ENCODE data around the gene MYH7.
"Not testable (repeated sequence)": the region's sequence is repeated elsewhere in the genome, so short reads cannot be mapped to it uniquely, and the experiment has no call there.

MYH7 gene

GRCh38 chr14:23401291-23401690 lies 34.2 kb downstream of the MYH7 start:
- Histone ChIP-seq H3K27ac (ENCODE audit: low read depth, low read length) (no peak overlapping the region), H3K36me3 (ENCODE audit: low read length) (no peaks in the 10 kb centered on the region), H2AFZ (ENCODE audit: low read depth, low read length, severe bottlenecking) (no peak overlapping the region), H3K4me3 (ENCODE audit: insufficient read depth, low read length, poor library complexity, severe bottlenecking) (no peak overlapping the region), H4K20me1 (ENCODE audit: low read depth, low read length) (no peaks in the 10 kb centered on the region), H3K4me2 (ENCODE audit: low read depth, low read length, poor library complexity, severe bottlenecking) (no peak overlapping the region), H3K27me3 (ENCODE audit: low read length) (no peaks in the 10 kb centered on the region), H3K79me2 (ENCODE audit: insufficient read depth, low read length) (no peaks in the 10 kb centered on the region), H3K9me2 (replicated peaks; ENCODE audit: insufficient read depth, low read length) (no peaks in the 10 kb centered on the region), H3K9me3 (ENCODE audit: insufficient read depth, low read length) (no peaks in the 10 kb centered on the region), H3F3A (ENCODE audit: insufficient read depth) (no peaks in the 10 kb centered on the region), H3K9ac (ENCODE audit: low read length) (no peak overlapping the region)
- no peak for TF ChIP-seq EZH2phosphoT487 (conservative IDR thresholded peaks at IDR 0.05; ENCODE audit: low read length)

DNA sequence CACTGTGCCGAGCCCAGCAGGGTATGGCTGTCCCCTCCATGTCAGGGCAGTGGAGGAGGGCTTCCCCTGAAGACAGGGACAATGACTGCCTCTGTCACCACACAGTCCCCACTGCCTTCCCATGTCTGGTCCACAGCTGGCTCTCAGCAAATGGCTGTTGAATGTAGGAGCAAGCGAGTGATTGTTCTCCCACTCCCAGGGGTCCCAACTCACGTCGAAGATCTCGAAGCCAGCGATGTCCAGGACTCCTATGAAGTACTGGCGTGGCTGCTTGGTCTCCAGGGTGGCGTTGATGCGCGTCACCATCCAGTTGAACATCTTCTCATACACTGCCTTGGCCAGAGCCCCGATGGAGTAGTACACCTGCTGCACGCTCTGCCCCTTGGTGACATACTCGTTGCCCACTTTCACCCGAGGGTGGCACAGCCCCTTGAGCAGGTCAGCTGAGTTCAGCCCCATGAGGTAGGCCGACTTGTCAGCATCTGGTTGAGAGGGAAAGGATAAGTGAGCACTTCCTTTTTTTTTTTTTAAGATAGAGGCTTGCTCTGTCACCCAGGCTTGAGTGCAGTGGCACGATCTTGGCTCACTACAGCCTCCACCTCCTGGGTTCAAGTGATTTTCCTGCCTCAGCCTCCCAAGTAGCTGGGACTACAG lies 34.8 kb downstream of the MYH7 start:
- not testable (repeated sequence) for H3F3A ChIP-seq (ENCODE audit: insufficient read depth); H4K20me1 ChIP-seq (ENCODE audit: low read depth, low read length); H3K4me2 ChIP-seq (ENCODE audit: low read depth, low read length, poor library complexity, severe bottlenecking); H2AFZ ChIP-seq (ENCODE audit: low read depth, low read length, severe bottlenecking); H3K4me3 ChIP-seq (ENCODE audit: insufficient read depth, low read length, poor library complexity, severe bottlenecking); H3K9ac ChIP-seq (ENCODE audit: low read length); H3K27ac ChIP-seq (ENCODE audit: low read depth, low read length); H3K36me3 ChIP-seq (ENCODE audit: low read length); H3K9me2 ChIP-seq (replicated peaks; ENCODE audit: insufficient read depth, low read length); H3K79me2 ChIP-seq (ENCODE audit: insufficient read depth, low read length); H3K9me3 ChIP-seq (ENCODE audit: insufficient read depth, low read length); H3K27me3 ChIP-seq (ENCODE audit: low read length)

DNA sequence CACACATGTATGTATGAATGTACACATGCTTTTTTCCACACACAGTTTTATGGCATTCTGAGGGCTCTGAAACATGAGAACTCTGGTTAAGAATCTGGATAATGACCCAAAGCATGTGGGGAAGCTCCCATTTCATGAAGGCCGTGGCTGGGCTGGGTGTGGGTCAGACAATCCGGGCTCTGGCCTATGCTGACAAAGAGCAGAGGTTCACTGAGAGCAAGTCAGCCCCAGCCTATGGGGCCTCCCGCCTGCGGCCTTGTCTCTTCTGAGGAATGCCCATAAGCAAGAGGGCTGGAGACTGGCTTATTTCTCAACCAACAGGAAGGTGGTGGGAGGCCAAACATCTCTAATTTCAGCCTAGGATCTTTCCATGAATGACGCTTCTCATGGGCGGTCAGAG lies 35.9 kb downstream of the MYH7 start:
- no peak for TF ChIP-seq EZH2phosphoT487 (conservative IDR thresholded peaks at IDR 0.05; ENCODE audit: low read length)
- TF ChIP-seq, protein P1, sequence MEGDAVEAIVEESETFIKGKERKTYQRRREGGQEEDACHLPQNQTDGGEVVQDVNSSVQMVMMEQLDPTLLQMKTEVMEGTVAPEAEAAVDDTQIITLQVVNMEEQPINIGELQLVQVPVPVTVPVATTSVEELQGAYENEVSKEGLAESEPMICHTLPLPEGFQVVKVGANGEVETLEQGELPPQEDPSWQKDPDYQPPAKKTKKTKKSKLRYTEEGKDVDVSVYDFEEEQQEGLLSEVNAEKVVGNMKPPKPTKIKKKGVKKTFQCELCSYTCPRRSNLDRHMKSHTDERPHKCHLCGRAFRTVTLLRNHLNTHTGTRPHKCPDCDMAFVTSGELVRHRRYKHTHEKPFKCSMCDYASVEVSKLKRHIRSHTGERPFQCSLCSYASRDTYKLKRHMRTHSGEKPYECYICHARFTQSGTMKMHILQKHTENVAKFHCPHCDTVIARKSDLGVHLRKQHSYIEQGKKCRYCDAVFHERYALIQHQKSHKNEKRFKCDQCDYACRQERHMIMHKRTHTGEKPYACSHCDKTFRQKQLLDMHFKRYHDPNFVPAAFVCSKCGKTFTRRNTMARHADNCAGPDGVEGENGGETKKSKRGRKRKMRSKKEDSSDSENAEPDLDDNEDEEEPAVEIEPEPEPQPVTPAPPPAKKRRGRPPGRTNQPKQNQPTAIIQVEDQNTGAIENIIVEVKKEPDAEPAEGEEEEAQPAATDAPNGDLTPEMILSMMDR (IDR thresholded peaks at IDR 0.05; ENCODE audit: insufficient read depth, low read length, poor library complexity, severe bottlenecking) = no peak
- Histone ChIP-seq H3K9me3 (ENCODE audit: insufficient read depth, low read length) (no peaks in the 10 kb centered on the region), H3K4me2 (ENCODE audit: low read depth, low read length, poor library complexity, severe bottlenecking) (no peak overlapping the region), H3K9me2 (replicated peaks; ENCODE audit: insufficient read depth, low read length) (no peaks in the 10 kb centered on the region), H3K27me3 (ENCODE audit: low read length) (no peaks in the 10 kb centered on the region), H3F3A (ENCODE audit: insufficient read depth) (no peaks in the 10 kb centered on the region), H3K9ac (ENCODE audit: low read length) (no peak overlapping the region), H4K20me1 (ENCODE audit: low read depth, low read length) (no peaks in the 10 kb centered on the region), H3K27ac (ENCODE audit: low read depth, low read length) (no peak overlapping the region), H3K4me3 (ENCODE audit: insufficient read depth, low read length, poor library complexity, severe bottlenecking) (no peak overlapping the region), H3K36me3 (ENCODE audit: low read length) (no peaks in the 10 kb centered on the region), H3K79me2 (ENCODE audit: insufficient read depth, low read length) (no peaks in the 10 kb centered on the region), H2AFZ (ENCODE audit: low read depth, low read length, severe bottlenecking) (no peak overlapping the region)

GRCh38 chr14:23399136-23399535 lies 36.3 kb downstream of the MYH7 start:
- H3K9me2 ChIP-seq (replicated peaks; ENCODE audit: insufficient read depth, low read length) = no peaks in the 10 kb centered on the region
- no peaks in the 10 kb centered on the region for H3F3A ChIP-seq (ENCODE audit: insufficient read depth)
- no peaks in the 10 kb centered on the region for H3K36me3 ChIP-seq (ENCODE audit: low read length)
- no peaks in the 10 kb centered on the region for H3K27me3 ChIP-seq (ENCODE audit: low read length)
- no peaks in the 10 kb centered on the region for H3K9me3 ChIP-seq (ENCODE audit: insufficient read depth, low read length)
- no peak overlapping the region for H3K4me3 ChIP-seq (ENCODE audit: insufficient read depth, low read length, poor library complexity, severe bottlenecking)
- H3K4me2 ChIP-seq (ENCODE audit: low read depth, low read length, poor library complexity, severe bottlenecking) = no peak overlapping the region
- no peak overlapping the region for H2AFZ ChIP-seq (ENCODE audit: low read depth, low read length, severe bottlenecking)
- TF ChIP-seq, protein P1 (IDR thresholded peaks at IDR 0.05; ENCODE audit: insufficient read depth, low read length, poor library complexity, severe bottlenecking) = no peak
- no peak for TF ChIP-seq EZH2phosphoT487 (conservative IDR thresholded peaks at IDR 0.05; ENCODE audit: low read length)
- H4K20me1 ChIP-seq (ENCODE audit: low read depth, low read length) = no peaks in the 10 kb centered on the region
- H3K79me2 ChIP-seq (ENCODE audit: insufficient read depth, low read length) = no peaks in the 10 kb centered on the region
- H3K27ac ChIP-seq (ENCODE audit: low read depth, low read length) = no peak overlapping the region
- no peak overlapping the region for H3K9ac ChIP-seq (ENCODE audit: low read length)
